H1 (cell line): Measurements from ENCODE around the gene OTUD1. TPM values are rescaled to one million over a fixed set of nuclear protein-coding genes. Genes with fewer than 3 reads are reported as not detected.

Experiments
- ATF3 ChIP-seq: IDR thresholded peaks from 2 replicates; pipeline ENCODE4 v1.6.1; 2011; ENCODE audit warnings: low read depth, mild to moderate bottlenecking, low read length; ENCODE audit not compliant: insufficient read depth
- polyA plus RNA-seq, 7 experiments: library from polyadenylated mRNA; depleted of rRNA in 3 of 7; stranded (reverse) in 5 of 7; unstranded in 2 of 7; fragments of >200 nt in 5 of 7; fragments of 200-250 nt in 2 of 7; gene quantifications; 1 replicate in 5 of 7; 2 replicates in 1 of 7; 4 replicates in 1 of 7; pipeline versions ENCODE4 v1.2.1 to v1.2.3, GENCODE V29; 2011 to 2013; ENCODE audit warnings: missing spikeins in 2 of 7, mixed read lengths in 2 of 7
- total RNA-seq: library from RNA; stranded (reverse); fragmentation: NEBNext Ultra II Directional; extraction: Animal tissue kit (Norgen Biotek cat#: 25700); gene quantifications from 2 replicates; pipeline ENCODE4 v1.2.1, GENCODE V29; 2021

Gene OTUD1
- total and polyA plus RNA-seq, 2 of the 8 experiments (the other 6 are each of a cell fraction or from before 2014, with no cell fraction given): 1.3 to 7.1 TPM

GRCh38 chr10:23413629-23414089 is 25.2 kb upstream of the OTUD1 start (continued):
- TF ChIP-seq ATF3: no peak
